K562 (cell line): ENCODE results near the gene HPD. TPM values are rescaled to one million over a fixed set of nuclear protein-coding genes. Genes with fewer than 3 reads are reported as not detected.

Source experiments
- ARNT ChIP-seq, 2 experiments: fragments of 450-650 bp; IDR thresholded peaks; 2 replicates each; pipeline ENCODE4 v1.6.1; 2016; ENCODE audit warnings: mild to moderate bottlenecking in 1 of 2
- CTCFL ChIP-seq: IDR thresholded peaks from 2 replicates; pipeline ENCODE4 v1.6.1; 2011; ENCODE audit warnings: borderline replicate concordance, low read depth, mild to moderate bottlenecking, moderate library complexity, low read length; ENCODE audit not compliant: insufficient read depth, poor library complexity, severe bottlenecking
- EGR1 ChIP-seq: fragments of 450-650 bp; conservative IDR thresholded peaks from 2 replicates; pipeline ENCODE4 v1.6.1; 2017; ENCODE audit warnings: mild to moderate bottlenecking
- KAT2B ChIP-seq: IDR thresholded peaks from one replicate; pipeline ENCODE4 v1.6.1; 2012; ENCODE audit warnings: low read depth, mild to moderate bottlenecking, control low read depth, inconsistent platforms, low read length, moderate library complexity
- KDM4B ChIP-seq, 2 experiments: fragments of 450-650 bp in 1 of 2; sonication (generic) in 1 of 2; IDR thresholded peaks; 2 replicates each; pipeline ENCODE4 v1.6.1; 2016 to 2017; ENCODE audit warnings: borderline replicate concordance in 2 of 2, antibody characterized with exemption in 1 of 2, low read depth in 1 of 2, mild to moderate bottlenecking in 1 of 2
- LARP7 ChIP-seq: fragments of 450-650 bp; IDR thresholded peaks from 2 replicates; pipeline ENCODE4 v1.6.1; 2016
- MCM5 ChIP-seq: fragments of 450-650 bp; IDR thresholded peaks from 2 replicates; pipeline ENCODE4 v1.6.1; 2016; ENCODE audit warnings: low read depth
- MNT ChIP-seq, 2 experiments: fragments of 450-650 bp; conservative IDR thresholded peaks; 2 replicates each; pipeline ENCODE4 v1.6.1; 2017; ENCODE audit warnings: mild to moderate bottlenecking in 2 of 2, moderate library complexity in 2 of 2
- NFE2L1 ChIP-seq: fragments of 450-650 bp; IDR thresholded peaks from 2 replicates; pipeline ENCODE4 v1.6.1; 2016; ENCODE audit warnings: missing genetic modification characterization, low read depth, mild to moderate bottlenecking, missing compliant biosample characterization, moderate library complexity, borderline replicate concordance
- PHF8 ChIP-seq: fragments of 200-600 bp; sonication (generic); IDR thresholded peaks from 2 replicates; pipeline ENCODE4 v1.6.1; 2012; ENCODE audit warnings: mixed run types, mild to moderate bottlenecking, inconsistent platforms, low read length, moderate library complexity, borderline replicate concordance
- RBFOX2 ChIP-seq: fragments of 200-400 bp; formaldehyde crosslinking; IDR thresholded peaks from 2 replicates; pipeline ENCODE4 v1.6.1; 2017; ENCODE audit warnings: low read depth, mild to moderate bottlenecking, low read length, moderate library complexity
- SLC30A9 ChIP-seq: fragments of 250-450 bp; sonication (Bioruptor Pico); IDR thresholded peaks from 2 replicates; pipeline ENCODE4 v1.8.0; 2022; ENCODE audit warnings: mild to moderate bottlenecking, moderate library complexity
- SRSF7 ChIP-seq: fragments of 200-400 bp; formaldehyde crosslinking; optimal IDR thresholded peaks from 2 replicates; pipeline ENCODE3; 2017; ENCODE audit warnings: mild to moderate bottlenecking, low read depth, low read length
- SRSF9 ChIP-seq: fragments of 200-400 bp; formaldehyde crosslinking; IDR thresholded peaks from 2 replicates; pipeline ENCODE4 v1.6.1; 2017; ENCODE audit warnings: low read depth, low read length, borderline replicate concordance
- SUPT5H ChIP-seq: fragments of 450-650 bp; IDR thresholded peaks from 2 replicates; pipeline ENCODE4 v1.6.1; 2016
- TCF7L2 ChIP-seq: fragments of 150-350 bp; IDR thresholded peaks from 2 replicates; pipeline ENCODE4 v1.6.1; 2016; ENCODE audit warnings: low read depth, mild to moderate bottlenecking, low read length, moderate library complexity
- ZBTB7A ChIP-seq: IDR thresholded peaks from 2 replicates; pipeline ENCODE4 v1.6.1; 2011; ENCODE audit warnings: low read depth, mild to moderate bottlenecking, low read length, moderate library complexity, borderline replicate concordance; ENCODE audit not compliant: control insufficient read depth
- ZNF41 ChIP-seq: fragments of 250-450 bp; sonication (Bioruptor Pico); conservative IDR thresholded peaks from 2 replicates; pipeline ENCODE4 v1.4.0; 2020; ENCODE audit warnings: mild to moderate bottlenecking
- ZNF449 ChIP-seq: fragments of 250-450 bp; sonication (Bioruptor Pico); IDR thresholded peaks from 2 replicates; pipeline ENCODE4 v1.8.0; 2022; ENCODE audit warnings: moderate library complexity, mild to moderate bottlenecking, inconsistent platforms
- ZNF695 ChIP-seq: fragments of 450-650 bp; formaldehyde crosslinking; IDR thresholded peaks from 2 replicates; pipeline ENCODE4 v1.4.0; 2020; ENCODE audit warnings: mild to moderate bottlenecking, moderate library complexity
- polyA plus RNA-seq, 8 experiments: library from polyadenylated mRNA; depleted of rRNA in 4 of 8; stranded (reverse) in 5 of 8; unstranded in 3 of 8; fragments of >200 nt; fragmentation: Nextera tagmentation in 2 of 8; fragmentation: Illumina TruSeq in 1 of 8; extraction: Ambion mirVana in 2 of 8; extraction: Trizol in 1 of 8; gene quantifications; 2 replicates each; pipeline versions ENCODE4 v1.2.1 to v1.2.3, GENCODE V29; 2011 to 2014; ENCODE audit warnings: inconsistent platforms in 1 of 8, missing spikeins in 1 of 8
- total RNA-seq, 7 experiments: library from RNA; depleted of rRNA in 6 of 7; stranded (reverse); fragments of >200 nt in 6 of 7; fragmentation: Illumina TruSeq in 2 of 7; extraction: Trizol in 2 of 7; gene quantifications; 2 replicates each; pipeline versions ENCODE4 v1.2.1 to v1.2.3, GENCODE V29; 2011 to 2021; ENCODE audit warnings: low replicate concordance in 1 of 7
- TF ChIP-seq, protein P1 (sequence below): fragments of 450-650 bp; IDR thresholded peaks from 2 replicates; pipeline ENCODE4 v1.6.1; 2014; ENCODE audit warnings: low read depth, mild to moderate bottlenecking, moderate library complexity, borderline replicate concordance

HPD gene
- total and polyA plus RNA-seq, 9 of the 15 experiments (the other 6 are each of a cell fraction or from before 2014, with no cell fraction given): 0.06 to 0.29 (median 0.07) TPM; not detected in 4

- no peak for TF ChIP-seq ZNF449
- peak in 1 of 2 experiments; percentile 47; a peak in 1 of 4 replicates for TF ChIP-seq MNT (conservative IDR thresholded peaks at IDR 0.05)
- peak; percentile 87 for TF ChIP-seq ZBTB7A
- peak; percentile 87 for TF ChIP-seq RBFOX2
- TF ChIP-seq ZNF41 (CRISPR knock-in tag): no peak
- TF ChIP-seq SLC30A9 (CRISPR knock-in tag): no peak
- no peak for TF ChIP-seq ARNT (IDR thresholded peaks at IDR 0.05)
- TF ChIP-seq KDM4B (IDR thresholded peaks at IDR 0.05; ENCODE audit: borderline replicate concordance in 2 of 2, low read depth in 1 of 2): no peak; a peak in 2 of 4 replicates
- TF ChIP-seq SRSF9: no peak
- TF ChIP-seq, protein P1, sequence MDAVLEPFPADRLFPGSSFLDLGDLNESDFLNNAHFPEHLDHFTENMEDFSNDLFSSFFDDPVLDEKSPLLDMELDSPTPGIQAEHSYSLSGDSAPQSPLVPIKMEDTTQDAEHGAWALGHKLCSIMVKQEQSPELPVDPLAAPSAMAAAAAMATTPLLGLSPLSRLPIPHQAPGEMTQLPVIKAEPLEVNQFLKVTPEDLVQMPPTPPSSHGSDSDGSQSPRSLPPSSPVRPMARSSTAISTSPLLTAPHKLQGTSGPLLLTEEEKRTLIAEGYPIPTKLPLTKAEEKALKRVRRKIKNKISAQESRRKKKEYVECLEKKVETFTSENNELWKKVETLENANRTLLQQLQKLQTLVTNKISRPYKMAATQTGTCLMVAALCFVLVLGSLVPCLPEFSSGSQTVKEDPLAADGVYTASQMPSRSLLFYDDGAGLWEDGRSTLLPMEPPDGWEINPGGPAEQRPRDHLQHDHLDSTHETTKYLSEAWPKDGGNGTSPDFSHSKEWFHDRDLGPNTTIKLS: 0 out of 2 replicates have a peak, but pooled peaks have one; percentile 14
- no peak for TF ChIP-seq LARP7
- no peak for TF ChIP-seq KAT2B
- no peak for TF ChIP-seq NFE2L1 (tag)
- TF ChIP-seq CTCFL: no peak
- TF ChIP-seq ZNF695 (CRISPR knock-in tag): no peak
- peak; percentile 40; the same call in 1 of the 2 replicates for TF ChIP-seq PHF8
- no peak for TF ChIP-seq MCM5
- TF ChIP-seq EGR1: peak; percentile 95
- peak; percentile 69; the same call in 1 of the 2 replicates for TF ChIP-seq SUPT5H
- TF ChIP-seq SRSF7: no peak
- TF ChIP-seq TCF7L2: no peak
These were observed 58.6 kb downstream of the HPD start (continued) for GRCh38 chr12:121799842-121800693.
